Activated naive CD8-positive, alpha-beta T cell (primary cell): Measurements from ENCODE around the gene KDM4B.

Source experiments
- H3K27ac Mint-ChIP-seq: one replicate; pipeline ENCODE4 v1.8.0; 2021; ENCODE audit warnings: mixed read lengths
- H3K27me3 Mint-ChIP-seq: one replicate; pipeline ENCODE4 v1.8.0; 2021; ENCODE audit warnings: mixed read lengths
- H3K36me3 Mint-ChIP-seq: one replicate; pipeline ENCODE4 v1.8.0; 2021; ENCODE audit warnings: mixed read lengths
- H3K4me1 Mint-ChIP-seq: one replicate; pipeline ENCODE4 v1.8.0; 2021; ENCODE audit warnings: low read depth, mixed read lengths
- H3K4me3 Mint-ChIP-seq: one replicate; pipeline ENCODE4 v1.8.0; 2021; ENCODE audit warnings: mild to moderate bottlenecking, mixed read lengths
- H3K9me3 Mint-ChIP-seq: one replicate; pipeline ENCODE4 v1.8.0; 2021; ENCODE audit warnings: low read depth, mixed read lengths

Gene KDM4B

DNA sequence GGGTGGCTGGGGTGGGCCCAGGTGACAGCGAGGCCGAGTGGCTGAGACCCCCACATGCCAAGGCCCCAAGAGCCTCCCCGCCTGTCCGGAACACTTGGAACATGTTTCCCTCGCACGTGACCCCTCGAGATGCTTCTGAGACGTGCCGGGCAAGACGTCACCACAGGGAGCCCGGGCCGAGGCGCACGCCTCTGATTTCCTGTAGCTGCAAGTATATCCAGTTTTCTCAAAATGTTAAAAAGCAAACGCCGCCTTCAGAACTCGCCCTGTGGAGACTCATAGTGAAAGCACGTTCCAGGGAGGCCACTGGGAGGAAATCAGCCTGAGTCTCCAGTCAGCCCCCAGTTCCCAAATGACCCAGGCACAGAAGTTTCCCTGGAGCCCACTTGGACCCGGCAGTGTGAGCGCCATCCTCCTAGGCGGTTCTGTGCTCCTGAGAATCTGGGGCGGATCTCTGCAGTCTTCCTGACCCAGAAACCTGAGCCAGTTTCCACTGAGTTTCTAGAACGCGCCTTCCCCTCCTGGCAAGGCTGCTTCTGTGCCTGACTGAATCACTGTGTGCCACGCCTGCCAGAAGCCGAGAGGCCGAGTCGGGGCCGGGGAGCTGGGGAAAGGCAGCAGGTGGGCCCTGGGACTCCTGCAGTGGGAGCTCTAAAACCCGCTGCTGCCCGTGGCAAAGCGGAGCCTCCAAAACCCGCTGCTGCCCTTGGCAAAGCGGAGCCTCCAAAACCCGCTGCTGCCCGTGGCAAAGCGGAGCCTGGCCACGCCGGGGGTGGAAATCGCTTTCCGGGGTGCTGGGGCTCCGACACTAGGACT is 179.3 kb downstream of the KDM4B start:
- H3K4me1 Mint-ChIP-seq, result peaks cover 3% of the 10 kb centered on the region
- peaks cover 2% of the 10 kb centered on the region for H3K36me3 Mint-ChIP-seq

DNA sequence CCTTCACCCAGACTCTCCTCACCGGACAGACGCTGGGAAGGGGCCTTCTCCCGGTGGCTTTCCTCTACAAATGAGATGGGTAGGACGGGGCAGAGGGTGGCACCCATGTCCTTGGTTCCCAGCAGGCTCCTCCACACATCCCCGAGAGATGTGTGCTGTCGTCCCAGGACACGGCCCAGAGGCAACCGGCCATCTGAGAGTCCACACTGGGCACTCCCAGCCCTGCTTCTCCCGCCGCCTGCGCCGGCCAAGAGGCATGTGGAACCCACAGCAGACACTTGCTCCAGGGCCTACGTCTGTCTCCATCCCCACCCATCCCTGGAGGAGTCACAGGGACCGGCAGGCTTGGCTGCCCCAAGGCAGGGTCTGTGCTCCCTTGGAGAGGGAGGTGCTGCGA is 179.9 kb downstream of the KDM4B start:
- Mint-ChIP-seq H3K4me3 (no peak overlapping the region), H3K27ac (no peak overlapping the region), H3K9me3 (no peaks in the 10 kb centered on the region), H3K4me1 (no peaks in the 10 kb centered on the region), H3K36me3 (peaks cover 2% of the 10 kb centered on the region), H3K27me3 (no peaks in the 10 kb centered on the region)

More for the DNA sequence above, 179.3 kb downstream of the KDM4B start:
- H3K4me3 Mint-ChIP-seq, result no peak overlapping the region
- no peaks in the 10 kb centered on the region for H3K27me3 Mint-ChIP-seq
- H3K9me3 Mint-ChIP-seq, result no peaks in the 10 kb centered on the region
- no peak overlapping the region for H3K27ac Mint-ChIP-seq

- Mint-ChIP-seq H3K4me1 (no peaks in the 10 kb centered on the region), H3K9me3 (no peaks in the 10 kb centered on the region), H3K27ac (no peak overlapping the region), H3K36me3 (peaks cover 2% of the 10 kb centered on the region), H3K27me3 (no peaks in the 10 kb centered on the region), H3K4me3 (no peak overlapping the region)
These were observed 180.6 kb downstream of the KDM4B start for GRCh38 chr19:5149508-5149907.

DNA sequence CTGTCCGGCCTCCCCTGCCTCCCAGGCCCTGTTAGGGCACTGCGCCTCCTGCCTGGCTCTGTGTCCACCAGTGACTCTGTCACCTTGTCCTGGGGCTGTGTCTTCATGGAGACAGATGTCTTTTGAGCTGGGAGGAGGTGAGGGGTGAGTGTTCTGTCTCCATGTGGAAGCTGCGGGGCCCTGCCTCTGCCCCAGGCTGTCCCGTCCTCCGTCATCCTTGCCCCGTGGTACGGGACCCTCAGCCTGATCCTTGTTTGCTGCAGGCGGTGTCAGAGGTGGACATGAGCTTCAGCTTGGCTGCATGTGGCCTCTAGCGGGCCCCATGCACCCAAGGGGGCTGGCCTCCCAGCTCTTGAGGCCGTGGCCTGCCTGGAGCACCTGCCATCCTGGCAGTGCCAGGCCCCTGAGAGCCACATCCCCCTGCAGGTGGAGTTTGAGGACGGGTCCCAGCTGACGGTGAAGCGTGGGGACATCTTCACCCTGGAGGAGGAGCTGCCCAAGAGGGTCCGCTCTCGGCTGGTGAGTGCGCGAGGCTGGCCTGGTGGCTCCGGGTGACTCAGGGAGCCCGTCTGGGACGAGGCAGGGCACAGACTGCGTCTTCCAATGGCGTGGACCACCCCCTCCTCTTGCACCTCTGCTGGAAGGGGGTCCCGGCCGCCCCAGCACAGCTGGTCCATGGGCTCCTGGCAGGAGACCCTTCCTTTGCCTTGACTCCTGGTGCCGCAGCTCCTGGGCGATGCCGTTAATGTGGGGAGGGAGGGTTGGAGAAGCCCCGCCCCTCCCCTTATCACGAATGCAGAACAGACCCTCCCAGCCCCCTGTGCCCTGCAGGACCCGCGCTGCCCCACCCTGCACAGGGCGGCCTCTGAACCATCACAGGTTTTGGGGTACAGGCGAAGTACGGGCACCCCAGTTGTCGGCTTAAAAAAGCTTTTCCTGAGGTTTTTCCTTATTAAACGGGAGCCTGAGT is 181.3 kb downstream of the KDM4B start:
- no peak overlapping the region for H3K27ac Mint-ChIP-seq
- no peaks in the 10 kb centered on the region for H3K27me3 Mint-ChIP-seq
- peaks cover 2% of the 10 kb centered on the region for H3K36me3 Mint-ChIP-seq
- no peaks in the 10 kb centered on the region for H3K9me3 Mint-ChIP-seq
- H3K4me1 Mint-ChIP-seq, result no peaks in the 10 kb centered on the region
- H3K4me3 Mint-ChIP-seq, result no peak overlapping the region

DNA sequence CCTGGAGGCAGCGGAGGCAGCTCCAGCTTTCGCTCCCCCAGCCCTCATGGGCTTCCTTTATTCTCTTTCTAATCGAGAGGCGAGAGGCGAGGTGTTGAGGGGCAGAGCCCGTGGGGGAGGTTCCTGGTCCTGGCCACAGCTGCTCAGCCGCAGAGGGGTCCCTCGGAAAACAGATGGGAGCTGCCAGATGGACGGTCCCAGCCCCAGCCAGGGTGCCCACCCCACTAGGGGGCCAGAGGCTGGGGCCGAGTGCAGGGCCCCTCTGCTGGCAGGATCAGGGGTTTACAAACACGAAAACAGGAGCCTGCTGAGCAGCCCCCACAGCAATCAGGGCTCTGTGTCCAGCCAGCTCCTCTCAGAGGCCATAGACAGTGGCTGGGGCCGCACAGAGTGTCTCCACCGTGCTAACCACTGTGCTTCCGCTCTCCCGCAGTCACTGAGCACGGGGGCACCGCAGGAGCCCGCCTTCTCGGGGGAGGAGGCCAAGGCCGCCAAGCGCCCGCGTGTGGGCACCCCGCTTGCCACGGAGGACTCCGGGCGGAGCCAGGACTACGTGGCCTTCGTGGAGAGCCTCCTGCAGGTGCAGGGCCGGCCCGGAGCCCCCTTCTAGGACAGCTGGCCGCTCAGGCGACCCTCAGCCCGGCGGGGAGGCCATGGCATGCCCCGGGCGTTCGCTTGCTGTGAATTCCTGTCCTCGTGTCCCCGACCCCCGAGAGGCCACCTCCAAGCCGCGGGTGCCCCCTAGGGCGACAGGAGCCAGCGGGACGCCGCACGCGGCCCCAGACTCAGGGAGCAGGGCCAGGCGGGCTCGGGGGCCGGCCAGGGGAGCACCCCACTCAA is 182.2 kb downstream of the KDM4B start:
- H3K27ac Mint-ChIP-seq, result no peak overlapping the region

DNA sequence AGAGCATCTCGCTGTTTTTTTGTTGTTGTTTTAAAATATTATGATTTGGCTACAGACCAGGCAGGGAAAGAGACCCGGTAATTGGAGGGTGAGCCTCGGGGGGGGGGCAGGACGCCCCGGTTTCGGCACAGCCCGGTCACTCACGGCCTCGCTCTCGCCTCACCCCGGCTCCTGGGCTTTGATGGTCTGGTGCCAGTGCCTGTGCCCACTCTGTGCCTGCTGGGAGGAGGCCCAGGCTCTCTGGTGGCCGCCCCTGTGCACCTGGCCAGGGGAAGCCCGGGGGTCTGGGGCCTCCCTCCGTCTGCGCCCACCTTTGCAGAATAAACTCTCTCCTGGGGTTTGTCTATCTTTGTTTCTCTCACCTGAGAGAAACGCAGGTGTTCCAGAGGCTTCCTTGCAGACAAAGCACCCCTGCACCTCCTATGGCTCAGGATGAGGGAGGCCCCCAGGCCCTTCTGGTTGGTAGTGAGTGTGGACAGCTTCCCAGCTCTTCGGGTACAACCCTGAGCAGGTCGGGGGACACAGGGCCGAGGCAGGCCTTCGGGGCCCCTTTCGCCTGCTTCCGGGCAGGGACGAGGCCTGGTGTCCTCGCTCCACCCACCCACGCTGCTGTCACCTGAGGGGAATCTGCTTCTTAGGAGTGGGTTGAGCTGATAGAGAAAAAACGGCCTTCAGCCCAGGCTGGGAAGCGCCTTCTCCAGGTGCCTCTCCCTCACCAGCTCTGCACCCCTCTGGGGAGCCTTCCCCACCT is 183.3 kb downstream of the KDM4B start:
- Mint-ChIP-seq H3K27me3 (no peaks in the 10 kb centered on the region), H3K4me3 (no peak overlapping the region), H3K9me3 (no peaks in the 10 kb centered on the region), H3K36me3 (no peaks in the 10 kb centered on the region), H3K4me1 (no peaks in the 10 kb centered on the region), H3K27ac (no peak overlapping the region)

More for the DNA sequence above, 182.2 kb downstream of the KDM4B start:
- Mint-ChIP-seq H3K9me3 (no peaks in the 10 kb centered on the region), H3K4me1 (no peaks in the 10 kb centered on the region), H3K36me3 (peaks cover 2% of the 10 kb centered on the region), H3K4me3 (no peak overlapping the region), H3K27me3 (no peaks in the 10 kb centered on the region)

GRCh38 chr19:5152767-5153532 is 184.0 kb downstream of the KDM4B start:
- no peaks in the 10 kb centered on the region for H3K9me3 Mint-ChIP-seq
- H3K27me3 Mint-ChIP-seq, result no peaks in the 10 kb centered on the region
- no peaks in the 10 kb centered on the region for H3K36me3 Mint-ChIP-seq
- H3K27ac Mint-ChIP-seq, result no peak overlapping the region
- no peak overlapping the region for H3K4me3 Mint-ChIP-seq
- no peaks in the 10 kb centered on the region for H3K4me1 Mint-ChIP-seq

DNA sequence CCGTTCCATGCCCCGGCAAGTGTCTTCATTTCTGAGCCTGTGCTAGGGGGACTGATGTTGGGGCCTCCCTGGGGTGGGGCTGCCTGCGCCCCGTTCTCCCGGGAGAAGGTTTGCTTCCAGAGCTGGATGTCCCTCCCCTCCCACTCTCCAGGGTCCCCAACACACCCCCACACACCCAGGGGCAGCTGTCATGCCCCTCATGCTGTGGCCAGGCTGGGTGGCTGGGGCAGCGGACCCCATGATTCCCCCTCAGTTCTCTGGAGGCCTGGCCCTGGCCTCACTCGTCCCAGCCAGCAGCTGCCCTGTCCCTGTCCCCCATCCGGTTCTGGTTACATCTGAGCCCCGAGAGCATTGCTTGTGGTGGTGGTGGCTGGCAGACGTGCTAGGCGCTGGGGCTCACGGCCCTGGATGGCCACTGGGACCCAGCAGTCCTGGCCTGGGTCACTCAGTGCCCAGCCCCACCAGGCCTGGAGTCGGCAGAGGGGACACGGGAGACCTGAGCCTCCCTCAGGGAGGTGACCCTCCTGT is 184.8 kb downstream of the KDM4B start:
- Mint-ChIP-seq H3K4me1 (no peaks in the 10 kb centered on the region), H3K36me3 (no peaks in the 10 kb centered on the region), H3K27ac (no peak overlapping the region), H3K27me3 (no peaks in the 10 kb centered on the region), H3K4me3 (no peak overlapping the region), H3K9me3 (no peaks in the 10 kb centered on the region)

DNA sequence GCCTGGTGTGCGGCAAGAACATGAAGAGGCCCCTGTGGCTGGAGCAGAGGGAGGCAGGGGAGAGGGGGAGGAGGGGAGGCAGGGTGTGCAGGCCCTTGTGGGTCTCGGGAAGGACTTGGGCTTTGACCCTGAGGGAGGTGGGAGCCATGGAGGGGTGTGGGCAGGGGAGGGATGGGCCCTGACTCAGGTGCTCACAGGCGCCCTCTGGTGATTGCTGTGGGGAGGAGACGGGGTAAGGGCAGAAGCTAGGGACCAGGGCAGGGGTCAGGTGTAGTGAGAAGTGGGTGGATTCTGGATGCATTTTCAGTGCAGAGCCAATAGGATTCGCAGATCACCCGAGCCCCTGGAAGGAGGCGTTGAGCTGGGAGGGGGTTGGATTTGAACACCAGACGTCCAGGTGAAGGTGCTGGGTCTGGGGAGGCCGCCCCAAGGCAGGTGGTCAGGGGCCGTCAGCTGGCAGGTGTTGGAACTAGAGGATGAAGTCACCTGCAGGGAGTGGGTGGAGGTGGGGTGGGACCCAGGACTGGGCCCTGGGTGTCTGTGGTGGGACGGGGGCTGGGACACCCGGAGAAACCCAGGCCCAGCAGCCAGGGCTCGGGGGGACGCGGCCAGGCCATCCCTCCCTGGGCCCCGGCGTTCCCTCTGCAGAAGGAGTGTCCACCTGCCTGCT is 185.4 kb downstream of the KDM4B start:
- H3K27ac Mint-ChIP-seq, result no peak overlapping the region
- no peaks in the 10 kb centered on the region for H3K27me3 Mint-ChIP-seq
- H3K4me1 Mint-ChIP-seq, result no peaks in the 10 kb centered on the region
- H3K4me3 Mint-ChIP-seq, result no peak overlapping the region
- no peaks in the 10 kb centered on the region for H3K36me3 Mint-ChIP-seq
- H3K9me3 Mint-ChIP-seq, result no peaks in the 10 kb centered on the region

DNA sequence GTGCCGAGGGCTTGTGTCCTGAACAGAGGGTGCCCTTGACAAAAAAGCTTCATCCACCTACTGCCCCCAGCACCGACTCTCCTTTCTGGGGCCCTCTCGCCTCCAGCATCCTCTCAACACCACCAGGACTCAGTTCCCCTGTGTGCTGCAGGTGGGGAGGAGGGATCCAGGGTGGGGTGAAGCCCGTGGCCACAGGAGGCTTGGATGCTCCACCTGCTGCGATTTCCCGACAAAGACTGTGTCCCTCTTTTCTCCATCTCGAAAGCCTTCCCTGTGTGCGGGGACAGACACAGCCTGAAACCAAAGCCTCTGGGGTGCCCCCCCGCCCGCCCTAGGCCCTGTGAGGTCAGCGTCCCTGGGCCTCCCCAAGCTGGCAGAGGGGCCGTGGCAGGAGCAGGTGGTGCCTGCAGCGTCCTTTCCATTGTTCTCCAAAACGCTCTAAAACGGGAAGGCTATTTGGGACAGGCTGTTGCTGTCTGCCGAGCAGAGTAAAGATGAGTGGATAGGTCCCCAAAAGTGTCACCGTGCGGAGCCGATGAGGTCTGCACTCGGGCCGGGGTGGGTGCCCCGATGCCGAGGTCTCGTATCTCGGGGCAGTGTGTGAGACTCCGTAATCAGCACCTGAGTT is 186.0 kb downstream of the KDM4B start:
- Mint-ChIP-seq H3K9me3 (no peaks in the 10 kb centered on the region), H3K27ac (no peak overlapping the region), H3K4me1 (no peaks in the 10 kb centered on the region), H3K36me3 (no peaks in the 10 kb centered on the region), H3K27me3 (no peaks in the 10 kb centered on the region), H3K4me3 (no peak overlapping the region)

DNA sequence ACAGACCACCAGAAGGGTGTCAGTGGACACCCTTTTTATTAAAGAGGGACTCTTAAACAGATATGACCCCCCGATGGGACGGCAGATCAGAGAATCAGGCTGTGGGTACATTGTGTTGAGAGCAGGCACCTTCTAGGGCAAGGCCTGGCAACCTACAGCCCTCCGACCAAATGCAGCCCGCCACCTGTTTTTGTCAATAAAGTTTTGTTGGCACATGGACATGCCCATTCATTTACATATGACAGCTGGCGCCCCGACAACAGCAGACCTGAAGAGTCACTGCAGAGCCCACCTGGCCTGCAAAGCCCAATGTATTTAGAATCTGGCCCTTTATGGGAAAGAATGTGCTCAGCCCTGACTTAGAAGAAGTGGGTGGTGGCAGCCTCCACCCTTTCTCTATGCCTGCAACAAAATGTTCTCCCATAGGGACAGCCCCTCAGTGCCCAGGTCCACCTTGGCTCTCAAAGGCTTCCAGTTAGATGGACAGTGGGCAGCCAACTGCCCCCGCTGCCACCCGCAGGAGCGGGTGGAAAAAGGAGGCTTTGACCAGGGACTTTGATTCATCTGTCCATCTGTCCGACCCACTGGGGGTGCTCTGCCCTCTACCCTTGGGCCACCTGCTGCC is 186.8 kb downstream of the KDM4B start:
- Mint-ChIP-seq H3K4me1 (no peaks in the 10 kb centered on the region), H3K36me3 (no peaks in the 10 kb centered on the region), H3K27me3 (no peaks in the 10 kb centered on the region), H3K27ac (no peak overlapping the region), H3K4me3 (no peak overlapping the region), H3K9me3 (no peaks in the 10 kb centered on the region)

DNA sequence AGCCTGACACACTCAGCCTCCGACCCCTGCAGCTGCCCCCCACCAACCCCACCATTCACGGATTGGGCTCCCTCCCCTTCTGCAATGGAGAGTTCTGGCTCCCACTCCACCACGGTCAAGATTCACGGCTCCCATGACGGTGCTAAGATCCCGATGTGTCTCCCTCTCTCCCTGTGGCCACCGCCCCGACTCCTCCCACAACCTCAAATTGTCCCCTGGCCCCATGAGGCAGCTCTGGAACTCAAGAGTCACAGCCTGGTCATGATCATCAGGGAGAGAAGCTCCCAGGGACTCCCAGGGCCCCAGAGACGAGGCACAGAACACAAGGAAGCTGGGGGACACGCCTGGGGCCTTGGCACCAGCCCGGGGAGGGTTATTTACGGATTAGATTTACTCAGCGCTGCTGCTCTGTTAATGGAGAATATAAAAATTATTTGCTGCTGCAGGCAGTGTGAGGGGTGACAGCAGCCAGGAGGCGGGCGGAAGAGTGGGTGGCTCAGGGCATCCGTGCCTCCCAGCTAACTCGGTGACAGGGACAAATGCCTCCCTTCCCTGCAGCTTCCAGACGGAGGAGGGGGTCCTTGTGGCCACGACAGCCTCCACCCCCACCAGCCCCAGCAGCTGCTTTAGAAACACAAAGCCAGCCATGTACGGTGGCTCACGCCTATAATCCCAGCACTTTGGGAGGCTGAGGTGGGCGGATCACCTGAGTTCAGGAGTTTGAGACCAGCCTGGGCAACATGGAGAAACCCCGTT is 187.5 kb downstream of the KDM4B start:
- H3K4me1 Mint-ChIP-seq, result no peaks in the 10 kb centered on the region
- H3K36me3 Mint-ChIP-seq, result no peaks in the 10 kb centered on the region
- H3K27ac Mint-ChIP-seq, result no peak overlapping the region
- no peak overlapping the region for H3K4me3 Mint-ChIP-seq
- H3K9me3 Mint-ChIP-seq, result no peaks in the 10 kb centered on the region
- H3K27me3 Mint-ChIP-seq, result no peaks in the 10 kb centered on the region
